ENCODE results near the gene CSMD2. TPM values are rescaled to one million over a fixed set of nuclear protein-coding genes. Genes with fewer than 3 reads are reported as not detected.

Gene CSMD2
- total and polyA plus RNA-seq, 2 of the 4 experiments (the other 2 are of a cell fraction), result under 0.01 to 0.36 TPM

GRCh38 chr1:33503506-33503905 is 661.5 kb downstream of the CSMD2 start:
- no peak overlapping the region for H3K9ac ChIP-seq (ENCODE audit: low read depth, low read length)
- no peak overlapping the region for H3K4me2 ChIP-seq (ENCODE audit: low read depth, low read length)
- H3K9me3 ChIP-seq (ENCODE audit: control insufficient read depth, insufficient read depth, low read length), result no peaks in the 10 kb centered on the region
- TF ChIP-seq FOS (IDR thresholded peaks at IDR 0.05; ENCODE audit: low read depth, low read length), result no peak
- H4K8ac ChIP-seq (ENCODE audit: low read depth in 2 of 2, low read length in 2 of 2), result no peak overlapping the region
- no peaks in the 10 kb centered on the region for H3K79me1 ChIP-seq (ENCODE audit: low read depth in 1 of 2, low read length in 2 of 2)
- no peak overlapping the region for H3K4ac ChIP-seq (ENCODE audit: low read depth, low read length)
- H2BK15ac ChIP-seq (ENCODE audit: low read depth, low read length), result no peak overlapping the region
- no peak overlapping the region for H4K5ac ChIP-seq (ENCODE audit: low read depth, low read length)
- no peak overlapping the region for H3K4me3 ChIP-seq (ENCODE audit: insufficient read depth, low read depth, low read length)
- H4K91ac ChIP-seq (ENCODE audit: insufficient read depth, low read depth, low read length), result no peak overlapping the region
- H2BK5ac ChIP-seq (ENCODE audit: low read depth, low read length, poor library complexity, severe bottlenecking), result no peak overlapping the region
- ChIA-PET POLR2A (ENCODE audit: unreplicated experiment) (no interaction called here), CTCF (no interaction called here)
- no peak overlapping the region for H2AK5ac ChIP-seq (ENCODE audit: low read depth, low read length)
- dilution Hi-C loops (cut with HindIII; ENCODE audit: low sequenced_read_pairs, unreplicated experiment) (no loop called here), in situ Hi-C loops (cut with MboI; ENCODE audit: low sequenced_read_pairs) (no loop called here), intact Hi-C loops (cut with micrococcal nuclease) (no loop called here)
- H3K56ac ChIP-seq (ENCODE audit: extremely low read depth, insufficient read depth, low read length), result no peak overlapping the region
- peaks cover 2% of the 10 kb centered on the region; the same call in 1 of the 2 replicates for H3K4me1 ChIP-seq (ENCODE audit: control insufficient read depth, insufficient read depth, low read length)
- no peak overlapping the region for H2BK120ac ChIP-seq (ENCODE audit: low read depth, low read length)
- DNase-seq (no peak), ATAC-seq (ENCODE audit: low read depth) (no peak)
- H3K14ac ChIP-seq (replicated peaks; ENCODE audit: low read depth, low read length), result no peak overlapping the region
- H2AFZ ChIP-seq (replicated peaks; ENCODE audit: low read length, poor library complexity), result no peak overlapping the region
- no peaks in the 10 kb centered on the region for H3K27me3 ChIP-seq (ENCODE audit: control insufficient read depth, insufficient read depth, low read length)
- H3K27ac ChIP-seq (ENCODE audit: insufficient read depth, low read length), result no peak overlapping the region
- no peak overlapping the region for H2BK20ac ChIP-seq (ENCODE audit: low read depth, low read length)
- no TSS peak for BruUV-seq (replicated peaks)
- no peaks in the 10 kb centered on the region for H4K20me1 ChIP-seq (ENCODE audit: insufficient read depth, low read length)
- H2AK9ac ChIP-seq (replicated peaks; ENCODE audit: low read depth, low read length, poor library complexity), result no peak overlapping the region
- no peak overlapping the region for H3K18ac ChIP-seq (ENCODE audit: low read depth, low read length)
- no peaks in the 10 kb centered on the region for H3K9me1 ChIP-seq (ENCODE audit: insufficient read depth, low read length)
- no peak overlapping the region for H3K23ac ChIP-seq (ENCODE audit: low read depth, low read length)
- no peaks in the 10 kb centered on the region for H3K36me3 ChIP-seq (ENCODE audit: control insufficient read depth, insufficient read depth, low read length)
- WGBS, 2 experiments (ENCODE audit: extremely low coverage in 2 of 2, insufficient read length in 1 of 2), result no CpG with 5 or more reads among the region's 1 CpG
